CD14-positive monocyte (primary cell): ENCODE results near the gene MCU. TPM values are rescaled to one million over a fixed set of nuclear protein-coding genes. Genes with fewer than 3 reads are reported as not detected.
"Not testable (repeated sequence)": the region's sequence is repeated elsewhere in the genome, so short reads cannot be mapped to it uniquely, and the experiment has no call there.

Experiments
- DNase-seq, 3 donors: peaks; one replicate each; pipeline ENCODE4 v3.0.0-alpha.2; 2011 to 2022
- H2AFZ ChIP-seq: 2 replicates; pipeline ENCODE4 v1.6.0; 2012; ENCODE audit warnings: mild to moderate bottlenecking, low read depth, low read length, inconsistent platforms; ENCODE audit not compliant: insufficient read depth, poor library complexity, severe bottlenecking
- H3K27ac ChIP-seq, 2 donors: 1 replicate in 1 of 2; 2 replicates in 1 of 2; pipeline ENCODE4 v1.5.1; 2012 to 2013; ENCODE audit warnings: low read length in 2 of 2, control low read depth in 1 of 2, inconsistent platforms in 1 of 2, low read depth in 1 of 2, mild to moderate bottlenecking in 1 of 2
- H3K27me3 ChIP-seq, 2 donors: one replicate each; pipeline versions ENCODE4 v1.6.0 to v1.6.1; 2011 to 2013; ENCODE audit warnings: low read length in 2 of 2; ENCODE audit not compliant: control insufficient read depth in 2 of 2, insufficient read depth in 2 of 2
- H3K36me3 ChIP-seq, 2 donors: replicated peaks in 1 of 2; 1 replicate in 1 of 2; 2 replicates in 1 of 2; pipeline versions ENCODE4 v1.5.1 to v1.6.1; 2012 to 2013; ENCODE audit warnings: low read length in 2 of 2, control low read depth in 1 of 2, inconsistent platforms in 1 of 2, mild to moderate bottlenecking in 1 of 2; ENCODE audit not compliant: insufficient read depth in 2 of 2, control insufficient read depth in 1 of 2
- H3K4me1 ChIP-seq, 2 donors: 1 replicate in 1 of 2; 2 replicates in 1 of 2; pipeline versions ENCODE4 v1.5.1 to v1.6.1; 2012 to 2013; ENCODE audit warnings: low read length in 2 of 2, control low read depth in 1 of 2, inconsistent platforms in 1 of 2, mild to moderate bottlenecking in 1 of 2, moderate library complexity in 1 of 2; ENCODE audit not compliant: insufficient read depth in 2 of 2, control insufficient read depth in 1 of 2
- H3K4me2 ChIP-seq: replicated peaks from 2 replicates; pipeline ENCODE3; 2012; ENCODE audit warnings: low read length, moderate library complexity, mild to moderate bottlenecking; ENCODE audit not compliant: poor library complexity, severe bottlenecking; ENCODE audit errors: extremely low read depth
- H3K4me3 ChIP-seq, 3 experiments: fragments of 200-600 bp in 1 of 3; sonication (generic) in 1 of 3; replicated peaks in 1 of 3; 1 replicate in 2 of 3; 2 replicates in 1 of 3; pipeline ENCODE4 v1.5.1; 2011 to 2013; ENCODE audit warnings: low read length in 3 of 3, mild to moderate bottlenecking in 3 of 3, control low read depth in 2 of 3, low read depth in 2 of 3, inconsistent platforms in 1 of 3, moderate library complexity in 1 of 3
- H3K79me2 ChIP-seq: 2 replicates; pipeline ENCODE4 v1.6.0; 2012; ENCODE audit warnings: mild to moderate bottlenecking, control low read depth, inconsistent platforms, low read length, moderate library complexity; ENCODE audit not compliant: insufficient read depth
- H3K9ac ChIP-seq: 2 replicates; pipeline ENCODE4 v1.6.0; 2017; ENCODE audit warnings: low read length, mild to moderate bottlenecking; ENCODE audit not compliant: insufficient read depth, poor library complexity, severe bottlenecking
- H3K9me3 ChIP-seq, 2 donors: replicated peaks in 1 of 2; 1 replicate in 1 of 2; 2 replicates in 1 of 2; pipeline versions ENCODE4 v1.5.1 to v1.6.1; 2012 to 2013; ENCODE audit warnings: low read length in 2 of 2, control low read depth in 1 of 2; ENCODE audit not compliant: control insufficient read depth in 1 of 2, insufficient read depth in 1 of 2
- H4K20me1 ChIP-seq: 2 replicates; pipeline ENCODE4 v1.6.0; 2012; ENCODE audit warnings: mild to moderate bottlenecking, low read length, control low read depth, moderate library complexity; ENCODE audit not compliant: insufficient read depth
- H3K27ac Mint-ChIP-seq, 7 donors: one replicate each; pipeline ENCODE4 v1.8.0; 2020; ENCODE audit warnings: mild to moderate bottlenecking in 7 of 7, mixed read lengths in 7 of 7, moderate library complexity in 6 of 7, inconsistent platforms in 2 of 7
- H3K27me3 Mint-ChIP-seq, 3 donors: one replicate each; pipeline ENCODE4 v1.8.0; 2021 to 2022; ENCODE audit warnings: low read depth in 3 of 3, mild to moderate bottlenecking in 3 of 3, mixed read lengths in 3 of 3, moderate library complexity in 3 of 3, inconsistent platforms in 1 of 3
- H3K36me3 Mint-ChIP-seq, 2 donors: one replicate each; pipeline ENCODE4 v1.8.0; 2020; ENCODE audit warnings: mixed read lengths in 2 of 2, inconsistent platforms in 1 of 2, mild to moderate bottlenecking in 1 of 2
- H3K4me1 Mint-ChIP-seq: one replicate; pipeline ENCODE4 v1.8.0; 2020; ENCODE audit warnings: mild to moderate bottlenecking, mixed read lengths
- H3K4me3 Mint-ChIP-seq, 2 donors: one replicate each; pipeline ENCODE4 v1.8.0; 2020; ENCODE audit warnings: mild to moderate bottlenecking in 2 of 2, mixed read lengths in 2 of 2, moderate library complexity in 1 of 2
- H3K9me3 Mint-ChIP-seq, 7 donors: one replicate each; pipeline ENCODE4 v1.8.0; 2020 to 2022; ENCODE audit warnings: mixed read lengths in 7 of 7, mild to moderate bottlenecking in 6 of 7, moderate library complexity in 6 of 7, inconsistent platforms in 2 of 7
- WGBS: methylation state at CpG from one replicate; pipeline ENCODE4 v1.1.5; 2013; ENCODE audit warnings: missing lambda C conversion rate; ENCODE audit not compliant: insufficient coverage; 5-methylcytosine and 5-hydroxymethylcytosine counted together
- intact Hi-C, 2 donors: fragments of 100-400 bp; cut with micrococcal nuclease; formaldehyde crosslinking; loops; one replicate each; pipeline versions ENCODE4 v1.15.0 to v1.15.1; 2023
- polyA plus RNA-seq, 3 donors: library from polyadenylated mRNA; depleted of rRNA in 1 of 3; unstranded in 2 of 3; stranded (reverse) in 1 of 3; fragments of 300-500 nt in 2 of 3; fragments of >200 nt in 1 of 3; fragmentation: Illumina TruSeq in 2 of 3; gene quantifications; 1 replicate in 2 of 3; 2 replicates in 1 of 3; pipeline ENCODE4 v1.2.3, GENCODE V29; 2012 to 2021
- TF ChIP-seq, protein P1 (sequence below): fragments of 200-600 bp; IDR thresholded peaks from one replicate; pipeline ENCODE4 v1.8.0; 2022; ENCODE audit warnings: antibody characterized with exemption, mild to moderate bottlenecking

MCU gene
- polyA plus RNA-seq, 3 donors, result 11.7 to 23.1 (median 16.5) TPM

DNA sequence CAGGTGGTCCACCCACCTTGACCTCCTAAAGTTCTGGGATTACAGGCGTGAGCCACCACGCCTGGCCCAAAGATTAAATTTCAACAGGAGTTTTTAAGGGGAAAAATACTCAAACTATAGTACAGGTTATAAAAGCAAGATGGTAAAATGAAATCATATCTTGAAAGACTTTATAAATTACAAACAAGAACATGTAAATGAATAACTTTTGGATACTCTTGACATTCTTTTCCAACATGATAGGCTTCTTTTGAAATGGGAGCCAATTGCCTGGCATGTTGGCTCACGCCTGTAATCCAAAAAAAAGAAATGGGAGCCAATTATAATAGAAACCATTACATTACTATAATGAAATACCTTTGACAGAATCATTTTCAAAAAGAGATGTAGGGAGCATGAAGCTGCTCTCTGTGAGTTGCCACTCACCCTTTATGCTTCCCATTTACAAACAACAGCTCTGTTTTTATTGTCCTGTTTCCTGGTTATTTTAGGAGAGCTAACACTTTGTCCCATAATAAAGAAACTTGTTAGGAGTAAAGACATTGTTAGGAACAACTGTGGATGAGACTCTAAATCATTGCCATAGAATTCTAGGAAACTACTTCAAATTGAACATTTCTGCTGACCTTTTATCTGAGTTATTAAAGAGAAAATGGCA lies 24.6 kb upstream of the MCU start:
- no CpG with 5 or more reads among the region's 3 CpGs for WGBS

GRCh38 chr10:72673280-72673679 lies 18.7 kb upstream of the MCU start:
- TF ChIP-seq, protein P1, sequence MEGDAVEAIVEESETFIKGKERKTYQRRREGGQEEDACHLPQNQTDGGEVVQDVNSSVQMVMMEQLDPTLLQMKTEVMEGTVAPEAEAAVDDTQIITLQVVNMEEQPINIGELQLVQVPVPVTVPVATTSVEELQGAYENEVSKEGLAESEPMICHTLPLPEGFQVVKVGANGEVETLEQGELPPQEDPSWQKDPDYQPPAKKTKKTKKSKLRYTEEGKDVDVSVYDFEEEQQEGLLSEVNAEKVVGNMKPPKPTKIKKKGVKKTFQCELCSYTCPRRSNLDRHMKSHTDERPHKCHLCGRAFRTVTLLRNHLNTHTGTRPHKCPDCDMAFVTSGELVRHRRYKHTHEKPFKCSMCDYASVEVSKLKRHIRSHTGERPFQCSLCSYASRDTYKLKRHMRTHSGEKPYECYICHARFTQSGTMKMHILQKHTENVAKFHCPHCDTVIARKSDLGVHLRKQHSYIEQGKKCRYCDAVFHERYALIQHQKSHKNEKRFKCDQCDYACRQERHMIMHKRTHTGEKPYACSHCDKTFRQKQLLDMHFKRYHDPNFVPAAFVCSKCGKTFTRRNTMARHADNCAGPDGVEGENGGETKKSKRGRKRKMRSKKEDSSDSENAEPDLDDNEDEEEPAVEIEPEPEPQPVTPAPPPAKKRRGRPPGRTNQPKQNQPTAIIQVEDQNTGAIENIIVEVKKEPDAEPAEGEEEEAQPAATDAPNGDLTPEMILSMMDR, result no peak
- Histone ChIP-seq H3K27me3 (no peaks in the 10 kb centered on the region), H3K9ac (no peak overlapping the region), H3K4me2 (no peak overlapping the region), H3K9me3 (no peaks in the 10 kb centered on the region), H3K4me1 (peaks cover 5 to 8% of the 10 kb centered on the region in 2 donors), H3K79me2 (no peaks in the 10 kb centered on the region), H3K4me3 (no peak overlapping the region), H3K36me3 (no peaks in the 10 kb centered on the region), H3K27ac (no peak overlapping the region), H2AFZ (no peak overlapping the region), H4K20me1 (no peaks in the 10 kb centered on the region)
- H3K9me3 Mint-ChIP-seq, result peaks cover 0 to 7% (median 3%) of the 10 kb centered on the region in 7 donors
- peaks cover 0 to 2% (median 0%) of the 10 kb centered on the region in 3 donors for H3K27me3 Mint-ChIP-seq
- no peak overlapping the region for H3K4me3 Mint-ChIP-seq
- no peak overlapping the region for H3K27ac Mint-ChIP-seq
- H3K4me1 Mint-ChIP-seq, result peaks cover 8% of the 10 kb centered on the region
- H3K36me3 Mint-ChIP-seq, result no peaks in the 10 kb centered on the region
- intact Hi-C loops, result no loop called here
- DNase-seq, result no peak
- WGBS, result no CpG with 5 or more reads among the region's 1 CpG

More for the DNA sequence above, 24.6 kb upstream of the MCU start:
- H3K4me1 Mint-ChIP-seq, result peaks cover 4% of the 10 kb centered on the region
- H4K20me1 ChIP-seq, result no peaks in the 10 kb centered on the region
- no peaks in the 10 kb centered on the region for H3K36me3 Mint-ChIP-seq
- no peak overlapping the region for H3K27ac Mint-ChIP-seq
- no peaks in the 10 kb centered on the region for H3K36me3 ChIP-seq
- no peaks in the 10 kb centered on the region for H3K27me3 ChIP-seq
- no peaks in the 10 kb centered on the region for H3K4me1 ChIP-seq
- no peak overlapping the region for H3K4me3 Mint-ChIP-seq
- TF ChIP-seq, protein P1, result no peak
- H3K79me2 ChIP-seq, result no peaks in the 10 kb centered on the region
- no peaks in the 10 kb centered on the region for H3K9me3 ChIP-seq
- H3K4me3 ChIP-seq, result no peak overlapping the region
- no peak overlapping the region for H3K9ac ChIP-seq
- intact Hi-C loops, result no loop called here
- no peak overlapping the region for H3K27ac ChIP-seq
- DNase-seq, result no peak
- H3K4me2 ChIP-seq, result no peak overlapping the region
- peaks cover 0 to 5% (median 0%) of the 10 kb centered on the region in 7 donors for H3K9me3 Mint-ChIP-seq
- H2AFZ ChIP-seq, result no peak overlapping the region
- H3K27me3 Mint-ChIP-seq, result peaks cover 0 to 1% (median 1%) of the 10 kb centered on the region in 3 donors

DNA sequence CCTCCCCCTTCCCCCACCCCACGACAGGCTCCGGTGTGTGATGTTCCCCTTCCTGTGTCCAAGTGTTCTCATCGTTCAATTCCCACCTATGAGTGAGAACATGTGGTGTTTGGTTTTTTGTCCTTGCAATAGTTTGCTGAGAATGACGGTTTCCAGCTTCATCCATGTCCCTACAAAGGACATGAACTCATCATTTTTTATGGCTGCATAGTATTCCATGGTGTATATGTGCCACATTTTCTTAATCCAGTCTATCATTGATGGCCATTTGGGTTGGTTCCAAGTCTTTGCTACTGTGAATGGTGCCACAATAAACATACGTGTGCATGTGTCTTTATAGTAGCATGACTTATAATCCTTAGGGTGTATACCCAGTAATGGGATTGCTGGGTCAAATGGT lies 17.8 kb upstream of the MCU start:
- H3K27ac Mint-ChIP-seq, H3K4me3 Mint-ChIP-seq, H3K27me3 ChIP-seq, H3K4me2 ChIP-seq, H3K9ac ChIP-seq, DNase-seq, H3K79me2 ChIP-seq, intact Hi-C loops, H3K4me3 ChIP-seq, H2AFZ ChIP-seq, H3K4me1 Mint-ChIP-seq, H3K36me3 ChIP-seq, H3K9me3 Mint-ChIP-seq, H3K9me3 ChIP-seq, H3K27me3 Mint-ChIP-seq, H3K27ac ChIP-seq, H3K36me3 Mint-ChIP-seq, H3K4me1 ChIP-seq, H4K20me1 ChIP-seq: not testable (repeated sequence)
- no CpG with 5 or more reads among the region's 5 CpGs for WGBS
